SIG-M5 (cell line): ENCODE results near the gene ANO5.

ENCODE experiments used
- DNase-seq: peaks from one replicate; lab custom pipeline; 2025; lab: John Stamatoyannopoulos, UW

ANO5 gene

GRCh38 chr11:22192642-22193347 is at the start of gene ANO5:
Gene ANO5 (plus strand): TSS chr11:22193085. CDS start chr11:22193493, 408 bp downstream.
- DNase-seq: no peak

- DNase-seq: no peak
Observed at GRCh38 chr11:22151649-22152197, 41.2 kb upstream of the ANO5 start.

- no peak for DNase-seq
Observed at GRCh38 chr11:22157531-22157930, 35.4 kb upstream of the ANO5 start.

GRCh38 chr11:22161489-22161888 is 31.4 kb upstream of the ANO5 start:
- no peak for DNase-seq

- no peak for DNase-seq
Observed at GRCh38 chr11:22162756-22163155, 30.1 kb upstream of the ANO5 start.

- no peak for DNase-seq
Observed at GRCh38 chr11:22163394-22163797, 29.5 kb upstream of the ANO5 start.

GRCh38 chr11:22165087-22165486 is 27.8 kb upstream of the ANO5 start:
- no peak for DNase-seq

GRCh38 chr11:22165759-22166513 is 26.9 kb upstream of the ANO5 start:
- DNase-seq: no peak

- no peak for DNase-seq
Observed at GRCh38 chr11:22169833-22170232, 23.1 kb upstream of the ANO5 start.

GRCh38 chr11:22173532-22173931 is 19.4 kb upstream of the ANO5 start:
- DNase-seq: no peak

- no peak for DNase-seq
Observed at GRCh38 chr11:22177186-22177585, 15.7 kb upstream of the ANO5 start.

GRCh38 chr11:22179626-22180025 is 13.3 kb upstream of the ANO5 start:
- no peak for DNase-seq

- no peak for DNase-seq
Observed at GRCh38 chr11:22180131-22180530, 12.8 kb upstream of the ANO5 start.

- DNase-seq: no peak
Observed at GRCh38 chr11:22189660-22190059, 3.2 kb upstream of the ANO5 start.

GRCh38 chr11:22190827-22191463 is 1.9 kb upstream of the ANO5 start:
- DNase-seq: no peak

- DNase-seq: no peak
Observed at GRCh38 chr11:22192289-22192641, 620 bp upstream of the ANO5 start.

- no peak for DNase-seq
Observed at GRCh38 chr11:22193348-22194051, 615 bp downstream of the ANO5 start.

- DNase-seq: no peak
Observed at GRCh38 chr11:22194306-22194705, 1.4 kb downstream of the ANO5 start.

- no peak for DNase-seq
Observed at GRCh38 chr11:22194907-22195306, 2.0 kb downstream of the ANO5 start.

GRCh38 chr11:22197139-22198005 is 4.5 kb downstream of the ANO5 start:
- no peak for DNase-seq

GRCh38 chr11:22199243-22199642 is 6.4 kb downstream of the ANO5 start:
- no peak for DNase-seq
